Esophagus squamous epithelium (tissue), 5 donors: ENCODE results near the gene E4F1. TPM values are rescaled to one million over a fixed set of nuclear protein-coding genes. Genes with fewer than 3 reads are reported as not detected.

ENCODE experiments used
- DNase-seq: peaks from one replicate; lab custom pipeline; 2025; lab: John Stamatoyannopoulos, UW
- H3K27ac ChIP-seq, 4 donors: fragments of 200-600 bp; sonication (generic); one replicate each; pipeline ENCODE4 v1.5.1; 2016 to 2019; ENCODE audit warnings: mild to moderate bottlenecking in 1 of 4
- H3K27me3 ChIP-seq, 4 donors: fragments of 200-600 bp; sonication (generic); 1 replicate in 3 of 4; 2 replicates in 1 of 4; pipeline versions ENCODE4 v1.5.1 to v1.6.0; 2017 to 2021; ENCODE audit warnings: antibody characterized with exemption in 1 of 4
- H3K36me3 ChIP-seq, 3 donors: fragments of 200-600 bp; sonication (generic); one replicate each; pipeline ENCODE4 v1.5.1; 2016 to 2019
- H3K4me1 ChIP-seq, 3 donors: fragments of 200-600 bp; sonication (generic); one replicate each; pipeline ENCODE4 v1.5.1; 2017 to 2019
- H3K4me3 ChIP-seq, 4 donors: fragments of 200-600 bp; sonication (generic); 1 replicate in 3 of 4; 2 replicates in 1 of 4; pipeline ENCODE4 v1.5.1; 2016 to 2019; ENCODE audit warnings: mild to moderate bottlenecking in 2 of 4, moderate library complexity in 1 of 4
- H3K9me3 ChIP-seq, 3 donors: fragments of 200-600 bp; sonication (generic); one replicate each; pipeline ENCODE4 v1.5.1; 2016 to 2019
- CTCF ChIP-seq, 6 experiments: fragments of 450-650 bp in 4 of 6; fragments of 200-600 bp in 2 of 6; sonication (generic) in 2 of 6; IDR thresholded peaks; one replicate each; pipeline ENCODE4 v1.5.1; 2016 to 2019; ENCODE audit warnings: antibody characterized with exemption in 6 of 6, mild to moderate bottlenecking in 4 of 6, moderate library complexity in 4 of 6
- POLR2A ChIP-seq, 4 donors: fragments of 450-650 bp; IDR thresholded peaks; one replicate each; pipeline ENCODE4 v1.6.1; 2017; ENCODE audit warnings: antibody characterized with exemption in 4 of 4, mild to moderate bottlenecking in 4 of 4, moderate library complexity in 3 of 4
- WGBS, 2 donors: methylation state at CpG; one replicate each; pipeline ENCODE4 v1.1.5; 2018; 5-methylcytosine and 5-hydroxymethylcytosine counted together
- intact Hi-C: fragments of 100-400 bp; cut with DNase I; formaldehyde crosslinking; loops from one replicate; pipeline ENCODE4 v1.15.0; 2022
- total RNA-seq, 4 donors: library from RNA; depleted of rRNA; stranded (reverse); fragments of >200 nt; gene quantifications; one replicate each; pipeline ENCODE4 v1.1.0, GENCODE V29; 2016
- donor health status: DM: yes; HTN: yes; CAD: no.

E4F1 gene
- total RNA-seq, 4 donors from 2014 or later, result 16.8 to 25.6 (median 19.2) TPM

- DNase-seq, result no peak
- Histone ChIP-seq H3K9me3 (no peaks in the 10 kb centered on the region), H3K4me3 (no peak overlapping the region), H3K27ac (no peak overlapping the region), H3K4me1 (peaks cover 21 to 38% (median 32%) of the 10 kb centered on the region in 3 donors), H3K36me3 (peaks cover 14 to 43% (median 25%) of the 10 kb centered on the region in 3 donors), H3K27me3 (no peaks in the 10 kb centered on the region)
- WGBS, 2 donors, result 89 to 96% methylated on average over 3 of the region's 9 CpGs
- TF ChIP-seq CTCF (IDR thresholded peaks at IDR 0.05) (no peak), POLR2A (IDR thresholded peaks at IDR 0.05) (no peak)
- intact Hi-C loops, result no loop called here
Observed at GRCh38 chr16:2207872-2208271, 15.5 kb upstream of the E4F1 start.

- H3K27ac ChIP-seq, result no peak overlapping the region
- WGBS, 2 donors, result 78 to 89% methylated on average over 5 to 9 of the region's 23 CpGs
- H3K4me3 ChIP-seq, result no peak overlapping the region
- intact Hi-C loops, result no loop called here
- no peaks in the 10 kb centered on the region for H3K9me3 ChIP-seq
- TF ChIP-seq POLR2A (IDR thresholded peaks at IDR 0.05) (no peak), CTCF (IDR thresholded peaks at IDR 0.05) (no peak)
- no peak for DNase-seq
- peaks cover 25 to 42% (median 36%) of the 10 kb centered on the region in 3 donors for H3K4me1 ChIP-seq
- H3K27me3 ChIP-seq, result no peaks in the 10 kb centered on the region
- H3K36me3 ChIP-seq, result peaks cover 14 to 43% (median 25%) of the 10 kb centered on the region in 3 donors
Observed at GRCh38 chr16:2208308-2208707, 15.1 kb upstream of the E4F1 start.

- WGBS, 2 donors, result 80 to 100% methylated on average over 2 to 3 of the region's 9 CpGs
- H3K4me3 ChIP-seq, result no peak overlapping the region
- TF ChIP-seq CTCF (IDR thresholded peaks at IDR 0.05) (no peak), POLR2A (IDR thresholded peaks at IDR 0.05) (no peak)
- peaks cover 30 to 47% (median 41%) of the 10 kb centered on the region in 3 donors for H3K4me1 ChIP-seq
- intact Hi-C loops, result no loop called here
- peaks cover 14 to 43% (median 25%) of the 10 kb centered on the region in 3 donors for H3K36me3 ChIP-seq
- DNase-seq, result no peak
- no peak overlapping the region for H3K27ac ChIP-seq
- H3K27me3 ChIP-seq, result no peaks in the 10 kb centered on the region
- no peaks in the 10 kb centered on the region for H3K9me3 ChIP-seq
Observed at GRCh38 chr16:2208772-2209171, 14.6 kb upstream of the E4F1 start.

GRCh38 chr16:2209258-2210008, 14.0 kb upstream of the E4F1 start:
- 100% methylated on average over 4 of the region's 29 CpGs; no CpG with 5 or more reads in 1 of the 2 donors for WGBS, 2 donors

More at GRCh38 chr16:2209258-2210008, 14.0 kb upstream of the E4F1 start:
- no peak for TF ChIP-seq POLR2A (IDR thresholded peaks at IDR 0.05)
- TF ChIP-seq CTCF (IDR thresholded peaks at IDR 0.05), result no peak
- H3K4me3 ChIP-seq, result no peak overlapping the region
- no peak for DNase-seq
- no peak overlapping the region for H3K27ac ChIP-seq
- H3K4me1 ChIP-seq, result peaks cover 33 to 54% (median 47%) of the 10 kb centered on the region in 3 donors
- H3K36me3 ChIP-seq, result peaks cover 14 to 43% (median 25%) of the 10 kb centered on the region in 3 donors
- no peaks in the 10 kb centered on the region for H3K9me3 ChIP-seq
- intact Hi-C loops, result no loop called here
- H3K27me3 ChIP-seq, result no peaks in the 10 kb centered on the region
